HG02610 (cell line): ENCODE data around the gene CDH13.

Source experiments
- ATAC-seq: cut with Tn5 transposase; IDR thresholded peaks from one replicate; pipeline ENCODE4 v1.9.1; 2021; ENCODE audit warnings: mild to moderate bottlenecking, moderate library complexity; ENCODE audit not compliant: unreplicated experiment

Gene CDH13

GRCh38 chr16:83206426-83206825 is 579.7 kb downstream of the CDH13 start:
- no peak for ATAC-seq

DNA sequence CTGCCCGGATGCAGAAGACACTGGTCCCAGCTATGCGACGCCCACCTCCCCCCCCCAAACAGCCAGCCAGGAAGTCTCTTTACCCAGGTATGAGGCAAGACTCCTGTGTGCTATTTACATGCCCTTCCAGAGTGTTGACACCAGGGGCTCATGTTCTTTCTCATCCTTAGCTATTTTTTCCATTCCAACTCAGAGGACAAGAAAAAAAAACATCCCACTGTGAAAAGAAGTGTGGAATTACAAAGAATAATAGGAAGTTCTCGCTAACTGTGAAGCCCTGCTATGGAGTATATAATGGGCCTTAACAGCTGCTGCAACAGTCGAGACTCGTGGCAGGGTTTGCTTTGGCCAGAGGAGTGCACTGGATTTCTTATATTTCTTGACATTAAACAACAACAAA is 584.9 kb downstream of the CDH13 start:
- no peak for ATAC-seq

- ATAC-seq: no peak
Measured at GRCh38 chr16:83212301-83212841, 585.6 kb downstream of the CDH13 start.

DNA sequence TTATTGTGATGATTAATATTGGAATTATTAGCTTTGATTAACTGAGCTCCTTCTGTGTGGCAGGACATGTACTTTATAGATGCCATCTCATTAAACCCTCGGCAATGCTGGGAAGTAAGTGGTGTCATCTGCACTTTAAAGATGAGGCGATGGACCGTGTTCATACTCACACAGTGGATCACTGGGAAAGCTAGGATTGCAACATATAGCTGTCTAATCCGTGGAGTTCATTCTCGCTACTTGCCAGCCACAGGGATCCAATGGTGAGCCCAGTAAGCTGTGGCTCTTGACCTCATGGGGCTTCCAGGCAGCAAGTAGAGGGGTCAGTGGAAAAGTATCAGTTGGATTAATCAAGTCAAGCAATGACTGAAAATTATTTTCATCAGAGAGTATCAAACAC is 587.9 kb downstream of the CDH13 start:
- ATAC-seq: no peak

GRCh38 chr16:83215406-83216001 is 588.7 kb downstream of the CDH13 start:
- no peak for ATAC-seq

DNA sequence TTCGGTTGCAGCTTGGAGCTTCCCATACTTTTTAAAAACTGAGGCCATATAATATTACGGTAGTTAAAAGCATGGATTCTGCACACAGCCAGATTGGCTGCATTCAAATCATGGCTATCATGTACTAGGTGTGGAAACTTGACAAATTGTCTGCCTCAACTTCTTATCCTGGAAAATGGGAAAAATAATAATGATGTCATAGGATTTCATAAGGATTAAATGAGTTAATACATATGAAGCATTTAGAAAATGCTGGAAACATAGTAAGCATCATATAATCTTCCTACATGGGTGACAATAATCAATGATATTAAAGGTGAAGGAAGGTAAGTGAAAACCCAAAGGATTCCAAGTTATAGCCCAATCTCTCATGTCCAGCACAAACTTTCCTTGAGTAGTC is 592.5 kb downstream of the CDH13 start:
- no peak for ATAC-seq

- ATAC-seq: no peak
Measured at GRCh38 chr16:83220066-83220465, 593.3 kb downstream of the CDH13 start.

DNA sequence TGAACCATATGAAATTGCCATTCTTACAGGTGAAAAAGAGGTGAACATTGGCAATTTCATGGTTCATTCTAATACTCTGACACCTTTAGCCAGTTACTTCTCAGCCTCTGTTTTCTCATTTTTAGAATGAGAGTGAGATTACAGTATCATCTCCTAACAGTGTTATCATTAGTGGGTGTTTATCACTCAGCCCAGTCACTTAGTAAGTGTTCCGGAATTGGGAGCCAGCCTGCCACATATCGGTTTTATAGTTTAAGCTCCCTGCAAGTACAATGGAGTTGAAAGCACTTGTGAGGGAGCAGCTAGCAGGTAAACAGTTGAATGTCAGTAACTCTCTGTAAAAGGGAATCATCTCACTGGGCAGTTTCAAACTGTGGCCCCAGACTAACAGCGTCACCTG is 597.9 kb downstream of the CDH13 start:
- ATAC-seq: no peak

DNA sequence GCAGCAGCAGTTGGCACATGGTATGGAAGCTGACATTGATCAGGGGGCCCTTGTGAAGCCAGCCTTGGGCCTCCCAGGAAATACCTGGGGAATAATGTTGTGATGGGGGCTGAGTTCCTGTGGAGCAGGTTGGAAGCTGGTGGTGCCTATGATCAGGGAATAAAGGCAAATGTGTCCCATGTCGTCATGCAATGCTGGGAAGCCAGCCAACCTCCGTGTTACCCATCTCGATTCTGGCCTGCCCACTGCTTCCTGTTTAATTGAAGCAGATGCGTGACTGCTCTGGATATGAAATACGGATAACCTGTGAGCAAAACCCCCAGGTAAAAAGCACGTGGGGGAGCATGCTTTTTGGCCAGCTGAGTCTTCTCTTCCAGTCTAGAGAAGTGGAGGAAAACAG is 600.6 kb downstream of the CDH13 start:
- no peak for ATAC-seq

GRCh38 chr16:83231729-83232128 is 605.0 kb downstream of the CDH13 start:
- ATAC-seq: no peak

- ATAC-seq: no peak
Measured at GRCh38 chr16:83233153-83233552, 606.4 kb downstream of the CDH13 start.

DNA sequence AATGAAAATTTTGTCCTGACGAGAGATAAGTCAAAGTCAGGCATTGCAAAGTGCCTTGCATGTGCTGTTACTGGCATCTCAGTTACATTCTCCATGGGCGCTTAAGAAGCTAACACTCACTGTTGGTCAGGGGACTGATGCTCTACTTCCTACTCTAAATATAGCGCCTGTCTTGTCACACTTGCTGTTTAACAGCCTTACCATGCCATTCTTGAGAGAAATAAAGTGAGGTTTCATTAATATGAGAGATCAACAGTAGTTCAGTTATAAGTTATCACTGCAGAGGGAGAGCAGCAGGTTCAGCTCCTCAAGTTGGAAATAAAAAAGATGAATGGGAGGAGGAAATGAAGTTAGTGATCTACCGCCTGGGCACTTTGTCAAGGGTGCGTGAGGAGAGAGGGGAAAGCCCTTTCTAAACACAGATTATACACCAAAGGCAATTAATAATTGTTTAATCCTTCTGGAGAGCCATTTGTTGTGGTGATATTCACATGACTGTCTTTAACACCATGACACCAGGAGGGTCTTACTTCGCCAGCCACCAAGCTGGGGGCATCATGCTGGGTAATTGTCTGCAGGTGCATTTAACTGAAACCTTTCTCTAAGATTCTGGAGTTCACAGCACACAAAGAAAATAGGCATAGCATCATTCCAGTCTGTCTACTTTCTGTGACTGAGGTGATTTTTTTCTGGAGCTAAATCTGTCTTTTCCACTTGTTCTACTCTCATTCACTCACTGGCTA is 612.4 kb downstream of the CDH13 start:
- no peak for ATAC-seq

- ATAC-seq: no peak
Measured at GRCh38 chr16:83244057-83244456, 617.3 kb downstream of the CDH13 start.

- ATAC-seq: no peak
Measured at GRCh38 chr16:83245061-83245460, 618.3 kb downstream of the CDH13 start.

DNA sequence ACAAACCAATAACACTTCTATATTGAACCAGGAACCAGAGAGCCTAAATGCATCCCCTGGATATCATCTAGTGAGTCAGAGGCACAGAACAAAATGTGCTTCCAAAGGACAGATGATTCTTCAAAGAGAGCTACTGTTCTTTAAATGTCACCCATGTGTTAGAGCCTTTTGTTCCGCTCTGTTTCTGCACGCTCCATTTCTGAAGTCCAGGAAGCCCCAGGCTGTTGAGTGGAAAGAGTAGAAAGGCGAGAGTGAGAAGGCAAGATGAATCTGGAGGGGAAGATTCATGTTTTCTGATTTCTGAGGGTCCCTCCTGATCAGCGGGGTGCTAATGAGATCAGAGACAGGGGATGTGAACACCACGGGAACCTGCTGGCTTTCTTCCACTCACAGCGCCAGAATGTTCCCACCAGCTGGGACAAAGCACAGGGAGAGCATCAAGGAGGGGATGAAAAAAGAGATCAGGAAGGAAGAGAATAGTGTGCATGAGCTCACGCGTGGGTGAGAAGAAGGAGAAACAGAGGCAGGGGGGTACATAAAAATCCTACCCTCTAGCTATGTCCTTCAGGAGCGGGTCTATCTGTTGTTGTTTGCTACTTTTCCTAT is 621.1 kb downstream of the CDH13 start:
- no peak for ATAC-seq

- ATAC-seq: no peak
Measured at GRCh38 chr16:83248735-83249463, 622.1 kb downstream of the CDH13 start.

DNA sequence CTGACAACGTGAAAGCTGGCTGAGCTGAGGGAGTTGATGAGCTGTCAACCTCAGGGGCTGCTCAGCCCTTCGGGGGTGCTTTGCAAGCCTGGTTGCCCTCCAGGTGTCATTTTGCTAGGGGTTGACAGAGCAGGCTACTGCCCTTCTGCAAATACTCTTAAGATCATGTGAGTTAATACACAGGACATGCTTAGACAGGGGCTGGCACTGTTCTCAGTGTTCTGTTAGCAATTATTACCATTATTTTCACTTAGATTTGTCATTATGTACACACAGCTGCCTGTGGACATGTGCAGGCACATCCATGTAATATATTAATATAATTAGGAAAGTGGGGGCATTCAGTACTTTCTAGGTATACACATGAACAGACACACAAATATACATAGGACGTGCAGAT is 626.8 kb downstream of the CDH13 start:
- no peak for ATAC-seq

DNA sequence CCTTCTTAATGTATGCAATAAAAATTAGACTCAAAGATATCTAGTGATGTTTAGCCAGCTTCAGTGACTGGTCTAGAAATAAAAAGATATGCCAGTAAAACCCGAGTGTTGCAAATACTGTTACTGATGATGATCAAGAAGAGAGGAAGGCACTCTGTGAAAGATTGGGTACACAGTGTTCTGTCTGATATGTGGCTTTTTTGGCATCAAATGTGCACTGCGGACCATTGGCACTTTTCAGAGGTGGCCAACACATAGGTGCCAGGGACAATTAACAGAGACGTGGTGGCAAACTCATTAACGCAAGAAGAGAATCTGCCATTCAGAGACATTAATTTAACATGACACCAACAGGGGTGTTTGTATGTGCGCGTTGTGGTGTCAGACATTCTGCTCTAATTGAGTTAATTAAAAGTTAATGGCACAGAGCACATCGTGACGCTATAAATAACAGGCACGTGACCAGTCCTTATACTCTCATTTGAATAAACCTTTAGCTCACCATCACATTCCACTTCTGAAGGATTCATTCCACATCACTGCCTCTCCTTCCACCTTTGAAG is 631.7 kb downstream of the CDH13 start:
- no peak for ATAC-seq

GRCh38 chr16:83266848-83267553 is 640.2 kb downstream of the CDH13 start:
- ATAC-seq: no peak

DNA sequence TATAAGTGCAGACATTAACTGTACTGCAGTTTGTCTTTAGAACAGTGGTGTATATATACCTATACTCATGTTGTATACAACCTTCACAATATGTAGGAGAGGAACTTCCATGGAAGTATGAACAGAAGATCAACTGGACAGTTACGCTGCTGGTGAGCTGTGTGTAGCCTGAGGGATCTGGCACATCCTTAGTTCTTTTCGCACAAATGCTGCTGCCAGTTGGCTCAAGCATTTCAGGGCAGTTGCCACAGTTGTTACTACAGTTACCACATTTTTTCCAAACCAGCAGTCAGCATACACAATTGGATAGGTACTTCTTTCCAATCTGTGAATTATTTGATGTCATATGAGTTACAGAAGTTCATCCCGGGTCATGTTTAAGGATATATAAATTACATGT is 641.4 kb downstream of the CDH13 start:
- ATAC-seq: no peak

DNA sequence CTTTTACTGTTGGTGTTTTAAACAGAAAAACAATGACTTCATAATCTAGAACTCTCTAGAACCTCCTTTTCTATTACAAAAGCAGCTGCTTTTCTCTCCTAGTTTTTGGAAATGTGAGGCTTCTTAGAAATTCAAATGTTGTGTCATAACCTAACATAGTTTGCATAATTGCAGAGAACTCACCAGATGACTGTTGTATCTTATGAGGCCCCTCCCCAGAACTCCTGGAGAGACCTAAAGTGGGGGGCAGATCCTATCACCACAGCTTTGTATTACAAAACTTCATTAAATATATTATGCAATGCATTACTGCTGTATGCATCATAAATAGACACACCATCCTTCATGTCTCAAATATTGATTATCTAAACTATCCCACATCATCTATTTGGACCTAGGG is 642.3 kb downstream of the CDH13 start:
- ATAC-seq: no peak
